ENCODE measurements around the gene GRIP1.

Gene GRIP1

DNA sequence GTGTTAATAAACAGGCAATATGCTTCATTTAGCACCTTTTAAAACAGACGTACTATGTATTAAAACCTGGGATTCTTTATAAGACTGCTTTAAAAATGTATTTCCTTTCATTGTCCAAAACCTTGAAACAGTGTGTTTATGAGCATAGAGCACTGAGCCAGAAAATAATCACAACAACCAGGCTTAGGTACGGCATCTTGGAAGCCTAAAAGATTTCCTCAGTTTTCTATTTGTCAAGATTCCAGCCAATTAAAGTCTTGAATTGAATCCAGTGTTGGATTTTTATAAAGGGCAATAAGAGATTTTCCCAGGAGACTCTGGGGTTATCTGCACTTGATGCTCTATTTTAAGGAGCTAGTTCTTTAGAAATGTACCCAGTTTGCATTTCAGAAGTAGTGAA, 80.3 kb downstream of the GRIP1 start:
- no peak overlapping the region for H3K27ac ChIP-seq

DNA sequence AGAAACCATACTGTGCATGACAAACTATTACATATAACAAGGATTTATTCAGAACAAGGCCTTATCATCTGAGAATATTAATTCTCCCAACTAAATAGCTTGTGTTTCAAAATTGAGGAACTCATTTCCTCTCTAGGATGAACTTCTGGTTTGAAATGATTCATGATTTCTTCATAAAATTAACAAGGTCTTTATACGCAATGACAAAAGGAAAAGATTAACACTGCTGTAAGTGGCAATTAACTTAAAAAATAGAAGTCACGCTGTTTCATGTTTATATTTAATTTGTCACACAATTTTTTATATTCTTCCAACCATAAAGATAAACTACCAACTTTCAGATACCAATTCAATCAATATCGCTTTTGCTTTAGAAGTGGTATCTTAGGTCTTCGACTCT, 80.8 kb downstream of the GRIP1 start:
- TF ChIP-seq, protein P1, sequence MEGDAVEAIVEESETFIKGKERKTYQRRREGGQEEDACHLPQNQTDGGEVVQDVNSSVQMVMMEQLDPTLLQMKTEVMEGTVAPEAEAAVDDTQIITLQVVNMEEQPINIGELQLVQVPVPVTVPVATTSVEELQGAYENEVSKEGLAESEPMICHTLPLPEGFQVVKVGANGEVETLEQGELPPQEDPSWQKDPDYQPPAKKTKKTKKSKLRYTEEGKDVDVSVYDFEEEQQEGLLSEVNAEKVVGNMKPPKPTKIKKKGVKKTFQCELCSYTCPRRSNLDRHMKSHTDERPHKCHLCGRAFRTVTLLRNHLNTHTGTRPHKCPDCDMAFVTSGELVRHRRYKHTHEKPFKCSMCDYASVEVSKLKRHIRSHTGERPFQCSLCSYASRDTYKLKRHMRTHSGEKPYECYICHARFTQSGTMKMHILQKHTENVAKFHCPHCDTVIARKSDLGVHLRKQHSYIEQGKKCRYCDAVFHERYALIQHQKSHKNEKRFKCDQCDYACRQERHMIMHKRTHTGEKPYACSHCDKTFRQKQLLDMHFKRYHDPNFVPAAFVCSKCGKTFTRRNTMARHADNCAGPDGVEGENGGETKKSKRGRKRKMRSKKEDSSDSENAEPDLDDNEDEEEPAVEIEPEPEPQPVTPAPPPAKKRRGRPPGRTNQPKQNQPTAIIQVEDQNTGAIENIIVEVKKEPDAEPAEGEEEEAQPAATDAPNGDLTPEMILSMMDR (conservative IDR thresholded peaks at IDR 0.05): no peak
- no peak overlapping the region for H3K27ac ChIP-seq

More for the DNA sequence above, 80.3 kb downstream of the GRIP1 start:
- TF ChIP-seq, protein P1 (conservative IDR thresholded peaks at IDR 0.05): no peak

DNA sequence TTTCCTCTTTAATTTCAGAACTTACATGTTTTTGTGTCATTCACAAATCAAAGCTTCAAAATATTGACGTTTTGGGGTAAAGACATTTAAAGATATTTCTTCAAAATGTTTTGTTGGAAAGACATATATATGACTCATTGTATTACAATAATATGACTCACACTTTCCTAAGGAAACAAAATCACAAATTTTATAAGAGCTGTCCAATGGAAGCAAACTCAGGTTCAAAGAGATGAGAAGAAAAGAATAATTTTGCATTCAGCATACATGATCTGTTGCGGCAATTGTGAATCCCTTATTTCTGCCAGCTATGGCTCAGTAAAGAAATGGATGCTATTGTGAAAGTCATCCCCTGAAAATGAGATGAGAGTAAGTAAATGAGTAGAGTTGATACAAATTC, 82.7 kb downstream of the GRIP1 start:
- H3K27ac ChIP-seq: no peak overlapping the region
- TF ChIP-seq, protein P1 (conservative IDR thresholded peaks at IDR 0.05): no peak

DNA sequence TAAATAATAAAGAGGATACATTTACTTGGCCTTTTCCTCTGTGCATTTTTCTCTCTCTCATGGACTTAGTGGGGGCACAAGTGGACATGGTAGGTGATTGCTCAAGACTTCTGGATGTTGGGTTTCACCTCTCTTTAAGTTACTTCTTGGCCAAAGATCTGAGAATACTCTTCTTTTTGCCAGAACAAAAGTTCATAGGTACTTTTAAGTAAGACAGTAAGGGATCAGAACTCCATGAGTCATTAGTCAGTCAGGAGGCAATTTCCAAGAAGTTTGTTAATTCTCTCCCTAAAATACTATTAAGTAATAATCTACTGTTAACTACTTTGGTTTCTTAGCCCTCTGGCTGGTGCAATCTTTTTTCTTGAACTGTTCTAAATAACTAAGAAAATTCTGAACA, 84.2 kb downstream of the GRIP1 start:
- TF ChIP-seq, protein P1 (conservative IDR thresholded peaks at IDR 0.05): no peak
- H3K27ac ChIP-seq: no peak overlapping the region

DNA sequence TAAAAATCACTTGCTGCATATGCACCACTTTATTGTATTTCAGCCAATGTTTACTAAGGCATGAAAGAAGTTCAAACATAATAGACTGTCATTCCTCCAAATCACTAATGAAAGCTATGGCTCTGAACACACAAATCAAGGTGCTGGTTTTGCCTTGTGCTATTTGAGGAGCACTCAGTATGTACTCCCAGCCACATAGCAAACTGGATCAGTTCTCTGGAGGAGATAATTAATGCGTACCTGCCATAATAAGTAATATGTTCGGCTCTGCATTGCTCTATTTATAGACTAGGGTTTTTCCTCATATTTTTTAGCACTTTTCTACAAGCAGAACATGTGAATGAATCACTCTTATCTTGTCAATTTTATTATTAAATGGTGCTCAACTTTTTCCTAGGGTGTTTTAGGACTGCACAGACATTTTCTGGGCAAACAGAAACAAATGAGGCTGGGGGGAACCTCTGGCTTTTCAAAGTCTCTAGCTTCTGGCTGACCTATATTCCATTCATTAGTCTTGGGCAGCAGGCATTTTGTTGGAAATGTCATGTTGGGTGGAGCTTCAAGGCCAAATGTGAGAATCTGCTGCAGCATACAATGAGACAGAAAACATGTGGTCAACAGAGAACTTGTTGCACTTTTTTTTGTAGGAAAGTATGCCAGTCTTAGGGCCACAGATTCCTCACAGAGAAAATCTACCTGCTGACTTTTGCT, 88.4 kb downstream of the GRIP1 start:
- no peak overlapping the region for H3K27ac ChIP-seq
- TF ChIP-seq, protein P1 (conservative IDR thresholded peaks at IDR 0.05): no peak

DNA sequence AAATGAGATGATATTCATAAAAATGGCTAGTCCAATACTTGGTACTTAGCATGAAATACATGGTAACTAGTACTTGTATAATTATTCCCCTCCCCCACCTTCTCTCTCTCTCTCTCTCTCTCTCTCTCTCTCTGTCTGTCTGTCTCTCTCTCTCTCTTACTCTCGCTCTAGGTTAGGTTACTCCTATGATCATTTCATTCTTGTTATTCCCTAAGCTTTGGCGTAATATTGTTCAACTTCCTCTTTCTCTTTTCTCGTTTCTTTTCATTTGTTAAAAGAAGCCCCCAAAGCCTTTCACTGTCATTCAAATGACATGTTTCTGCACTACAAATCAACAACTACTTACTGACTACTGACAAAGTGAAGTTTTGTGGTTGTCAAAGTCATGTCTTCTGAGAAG, 89.8 kb downstream of the GRIP1 start:
- TF ChIP-seq, protein P1 (conservative IDR thresholded peaks at IDR 0.05): no peak

DNA sequence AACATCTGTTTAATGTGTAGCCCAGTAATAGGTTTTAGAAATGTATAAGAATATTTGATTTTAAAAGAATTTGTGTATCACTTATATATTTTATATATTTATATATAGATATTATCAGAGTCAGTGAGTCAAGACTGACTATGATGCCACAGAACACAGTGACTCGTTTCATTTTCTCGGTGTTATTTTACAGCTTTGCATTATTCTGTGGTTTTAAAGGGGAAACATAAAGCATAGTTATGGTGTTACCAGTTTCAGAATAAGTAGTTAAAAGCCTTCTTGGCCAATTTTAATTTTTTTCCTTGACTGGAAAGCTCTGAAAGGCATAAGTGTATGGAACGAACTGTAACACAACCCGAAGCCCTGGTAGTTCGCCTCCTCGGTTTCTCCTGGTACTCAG, 91.0 kb downstream of the GRIP1 start:
- TF ChIP-seq, protein P1 (conservative IDR thresholded peaks at IDR 0.05): no peak
- H3K27ac ChIP-seq: no peak overlapping the region

More for the DNA sequence above, 89.8 kb downstream of the GRIP1 start:
- no peak overlapping the region for H3K27ac ChIP-seq

Data from VCaP (cell line).